OCI-LY3 (cell line): Measurements from ENCODE around the gene SP4.

Experiments used
- H2AFZ ChIP-seq: fragments of 200-600, 300-600 bp; shearing (Covaris generic); 2 replicates; pipeline ENCODE4 v1.6.0; 2014; ENCODE audit warnings: antibody characterized with exemption, low read depth, low read length
- H3K27ac ChIP-seq: fragments of 200-600, 300-600 bp; sonication (generic); 2 replicates; pipeline ENCODE4 v1.5.1; 2014; ENCODE audit warnings: mild to moderate bottlenecking, low read length, moderate library complexity, mixed read lengths
- H3K27me3 ChIP-seq: fragments of 200-600, 300-600 bp; sonication (generic); 2 replicates; pipeline ENCODE4 v1.6.1; 2014; ENCODE audit warnings: low read depth, low read length, mixed read lengths
- H3K36me3 ChIP-seq: fragments of 200-600, 300-600 bp; sonication (generic); replicated peaks from 2 replicates; pipeline ENCODE3; 2014; ENCODE audit warnings: low read depth, low read length, mixed read lengths
- H3K4me1 ChIP-seq: fragments of 300-600, 200-600 bp; sonication (generic); 2 replicates; pipeline ENCODE4 v1.6.1; 2014; ENCODE audit warnings: low read length, mixed read lengths
- H3K4me2 ChIP-seq: fragments of 200-600, 300-600 bp; sonication (generic); 2 replicates; pipeline ENCODE4 v1.6.1; 2014; ENCODE audit warnings: low read length, mixed read lengths
- H3K4me3 ChIP-seq: fragments of 300-600, 200-600 bp; sonication (generic); 2 replicates; pipeline ENCODE4 v1.5.1; 2014; ENCODE audit warnings: antibody characterized with exemption, mild to moderate bottlenecking, low read length, moderate library complexity
- H3K79me2 ChIP-seq: fragments of 300-600, 200-600 bp; shearing (Covaris generic); 2 replicates; pipeline ENCODE4 v1.6.1; 2014; ENCODE audit warnings: mild to moderate bottlenecking, low read length, mixed read lengths
- H3K9ac ChIP-seq: fragments of 300-600, 200-600 bp; shearing (Covaris generic); 2 replicates; pipeline ENCODE4 v1.6.0; 2014; ENCODE audit warnings: mild to moderate bottlenecking, low read length, moderate library complexity
- H3K9me3 ChIP-seq: fragments of 200-600, 300-600 bp; shearing (Covaris generic); 2 replicates; pipeline ENCODE4 v1.6.1; 2014; ENCODE audit warnings: low read length, mixed read lengths; ENCODE audit not compliant: insufficient read depth
- H4K20me1 ChIP-seq: fragments of 200-600, 300-600 bp; sonication (generic); 2 replicates; pipeline ENCODE4 v1.6.1; 2016; ENCODE audit warnings: low read length, mixed read lengths; ENCODE audit not compliant: insufficient read depth
- EZH2phosphoT487 ChIP-seq: fragments of 200-600 bp; shearing (Covaris generic); IDR thresholded peaks from 2 replicates; pipeline ENCODE4 v1.6.1; 2018; ENCODE audit warnings: antibody characterized with exemption, mixed run types, low read depth
- TF ChIP-seq, protein P1 (sequence below): fragments of 200-600, 300-600 bp; sonication (generic); IDR thresholded peaks from 2 replicates; pipeline ENCODE4 v1.5.1; 2014; ENCODE audit warnings: antibody characterized with exemption, low read length, low read depth

Gene SP4

DNA sequence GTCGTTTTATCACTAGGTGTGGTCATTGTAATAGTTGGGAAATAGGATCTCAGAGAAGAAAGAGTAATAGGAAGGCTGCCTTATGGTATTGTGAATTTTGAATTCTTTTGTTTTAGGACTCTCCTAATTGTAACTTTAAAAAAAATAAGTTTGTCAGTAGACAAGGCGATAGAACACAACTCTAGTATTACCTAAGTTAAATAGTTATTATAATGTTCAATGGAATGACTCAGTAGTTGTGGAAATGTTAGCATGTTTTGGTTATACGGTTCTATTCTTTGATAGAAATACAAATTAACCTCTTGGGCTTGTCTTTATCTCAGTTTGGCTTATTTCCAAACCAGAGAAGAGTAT lies 116.4 kb downstream of the SP4 start:
- Histone ChIP-seq H3K4me3 (no peak overlapping the region), H3K4me1 (peaks cover 4% of the 10 kb centered on the region), H3K4me2 (no peak overlapping the region), H2AFZ (no peak overlapping the region), H3K79me2 (no peaks in the 10 kb centered on the region), H3K9me3 (no peaks in the 10 kb centered on the region), H3K9ac (no peak overlapping the region), H3K27ac (no peak overlapping the region), H4K20me1 (no peaks in the 10 kb centered on the region), H3K36me3 (no peaks in the 10 kb centered on the region), H3K27me3 (no peaks in the 10 kb centered on the region)
- no peak for TF ChIP-seq EZH2phosphoT487
- TF ChIP-seq, protein P1, sequence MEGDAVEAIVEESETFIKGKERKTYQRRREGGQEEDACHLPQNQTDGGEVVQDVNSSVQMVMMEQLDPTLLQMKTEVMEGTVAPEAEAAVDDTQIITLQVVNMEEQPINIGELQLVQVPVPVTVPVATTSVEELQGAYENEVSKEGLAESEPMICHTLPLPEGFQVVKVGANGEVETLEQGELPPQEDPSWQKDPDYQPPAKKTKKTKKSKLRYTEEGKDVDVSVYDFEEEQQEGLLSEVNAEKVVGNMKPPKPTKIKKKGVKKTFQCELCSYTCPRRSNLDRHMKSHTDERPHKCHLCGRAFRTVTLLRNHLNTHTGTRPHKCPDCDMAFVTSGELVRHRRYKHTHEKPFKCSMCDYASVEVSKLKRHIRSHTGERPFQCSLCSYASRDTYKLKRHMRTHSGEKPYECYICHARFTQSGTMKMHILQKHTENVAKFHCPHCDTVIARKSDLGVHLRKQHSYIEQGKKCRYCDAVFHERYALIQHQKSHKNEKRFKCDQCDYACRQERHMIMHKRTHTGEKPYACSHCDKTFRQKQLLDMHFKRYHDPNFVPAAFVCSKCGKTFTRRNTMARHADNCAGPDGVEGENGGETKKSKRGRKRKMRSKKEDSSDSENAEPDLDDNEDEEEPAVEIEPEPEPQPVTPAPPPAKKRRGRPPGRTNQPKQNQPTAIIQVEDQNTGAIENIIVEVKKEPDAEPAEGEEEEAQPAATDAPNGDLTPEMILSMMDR: no peak

DNA sequence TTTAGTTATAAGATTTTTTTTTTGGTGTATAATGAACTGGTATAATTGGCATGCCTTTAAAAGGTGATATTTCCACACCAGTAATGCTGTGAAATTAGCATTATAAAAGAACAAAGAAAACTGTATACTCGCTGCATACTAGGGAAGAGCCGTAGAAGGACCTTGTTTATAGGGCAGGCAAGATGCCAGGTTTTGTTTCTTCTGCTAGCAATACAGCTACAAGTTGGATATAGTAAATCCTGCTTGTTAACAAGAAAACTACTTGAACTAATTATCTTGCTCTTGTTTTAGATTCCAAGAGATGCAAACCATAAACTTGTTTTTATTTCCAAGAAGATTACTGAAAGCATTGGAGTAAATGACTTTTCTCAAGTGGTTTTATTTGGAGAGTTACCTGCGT lies 116.8 kb downstream of the SP4 start:
- TF ChIP-seq, protein P1: no peak
- no peak for TF ChIP-seq EZH2phosphoT487
- Histone ChIP-seq H3K4me2 (no peak overlapping the region), H3K27ac (no peak overlapping the region), H3K9me3 (no peaks in the 10 kb centered on the region), H3K9ac (no peak overlapping the region), H4K20me1 (no peaks in the 10 kb centered on the region), H3K36me3 (no peaks in the 10 kb centered on the region), H3K4me3 (no peak overlapping the region), H3K4me1 (no peaks in the 10 kb centered on the region; the same call in 1 of the 2 replicates), H3K79me2 (no peaks in the 10 kb centered on the region), H3K27me3 (no peaks in the 10 kb centered on the region), H2AFZ (no peak overlapping the region)

DNA sequence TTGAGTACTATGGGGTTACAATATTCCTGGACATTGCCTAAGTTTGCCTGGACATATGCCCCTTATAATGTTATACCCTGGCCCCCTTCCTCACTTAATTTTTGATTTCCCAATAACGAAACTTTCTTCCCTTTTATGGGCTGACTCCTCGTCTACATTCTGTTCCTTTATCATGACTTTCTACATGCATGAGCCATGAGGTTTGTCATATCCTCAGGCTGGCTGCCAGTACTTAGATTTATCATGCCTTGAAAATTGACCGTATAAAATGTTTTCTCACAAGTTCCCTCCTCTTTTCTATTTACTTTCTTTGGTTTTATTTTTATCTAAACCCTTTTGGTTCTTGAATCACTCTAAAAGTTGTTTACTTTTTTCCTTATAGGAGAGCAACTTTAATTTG lies 119.6 kb downstream of the SP4 start:
- Histone ChIP-seq H4K20me1 (no peaks in the 10 kb centered on the region), H3K36me3 (no peaks in the 10 kb centered on the region), H3K4me2 (no peak overlapping the region), H3K79me2 (no peaks in the 10 kb centered on the region), H3K4me1 (no peaks in the 10 kb centered on the region), H3K27ac (no peak overlapping the region), H3K9ac (no peak overlapping the region), H3K4me3 (no peak overlapping the region), H3K9me3 (no peaks in the 10 kb centered on the region), H3K27me3 (no peaks in the 10 kb centered on the region), H2AFZ (no peak overlapping the region)
- no peak for TF ChIP-seq EZH2phosphoT487
- TF ChIP-seq, protein P1: no peak

DNA sequence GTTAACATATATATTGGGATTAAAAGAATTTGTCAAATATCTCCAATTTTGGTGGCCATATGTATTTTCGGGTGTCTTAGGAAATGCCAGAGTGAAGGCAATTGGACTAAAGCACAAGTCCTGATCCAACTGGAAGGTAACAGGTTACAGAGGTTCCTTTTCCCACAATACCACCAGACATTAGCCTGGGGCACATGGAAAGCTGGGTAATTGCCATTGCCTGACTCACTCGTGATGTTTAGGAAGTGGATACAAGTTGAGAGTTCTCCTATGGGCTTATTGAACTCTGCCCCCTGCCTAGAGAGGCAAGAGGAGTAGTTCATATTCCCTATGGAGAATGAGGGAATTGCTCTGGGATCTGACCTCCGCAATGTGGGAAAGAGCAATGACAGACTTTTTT lies 120.6 kb downstream of the SP4 start:
- Histone ChIP-seq H3K79me2 (no peaks in the 10 kb centered on the region), H3K4me3 (no peak overlapping the region), H3K36me3 (no peaks in the 10 kb centered on the region), H2AFZ (no peak overlapping the region), H3K27me3 (no peaks in the 10 kb centered on the region), H3K9me3 (no peaks in the 10 kb centered on the region), H3K9ac (no peak overlapping the region), H3K27ac (no peak overlapping the region), H3K4me2 (no peak overlapping the region), H4K20me1 (no peaks in the 10 kb centered on the region), H3K4me1 (no peaks in the 10 kb centered on the region)
- TF ChIP-seq, protein P1: no peak
- no peak for TF ChIP-seq EZH2phosphoT487
